GM21526 (cell line): Measurements from ENCODE around the gene FAM181A.

Experiments
- ATAC-seq: cut with Tn5 transposase; IDR thresholded peaks from one replicate; pipeline ENCODE4 v1.9.1; 2021; ENCODE audit warnings: moderate library complexity; ENCODE audit not compliant: unreplicated experiment, low FRiP score

FAM181A gene

DNA sequence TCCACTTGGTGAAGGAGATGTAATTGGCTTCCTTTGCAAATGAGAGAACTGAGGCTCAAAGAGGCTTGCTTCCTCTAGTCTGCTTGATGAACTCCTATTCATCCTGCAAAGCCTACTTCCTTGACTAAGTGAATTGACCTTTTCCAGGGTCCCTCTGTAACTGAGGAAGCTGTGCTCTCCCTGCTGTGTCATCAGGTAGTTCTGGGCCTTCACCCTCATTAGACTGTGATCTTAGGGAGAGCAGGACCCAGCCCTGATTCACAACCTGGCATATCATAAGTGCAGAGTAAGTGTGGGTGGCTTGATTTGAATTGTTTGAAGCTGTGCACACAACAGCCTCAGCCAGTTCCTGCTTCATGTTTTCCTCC lies 32.9 kb downstream of the FAM181A start:
- no peak for ATAC-seq

DNA sequence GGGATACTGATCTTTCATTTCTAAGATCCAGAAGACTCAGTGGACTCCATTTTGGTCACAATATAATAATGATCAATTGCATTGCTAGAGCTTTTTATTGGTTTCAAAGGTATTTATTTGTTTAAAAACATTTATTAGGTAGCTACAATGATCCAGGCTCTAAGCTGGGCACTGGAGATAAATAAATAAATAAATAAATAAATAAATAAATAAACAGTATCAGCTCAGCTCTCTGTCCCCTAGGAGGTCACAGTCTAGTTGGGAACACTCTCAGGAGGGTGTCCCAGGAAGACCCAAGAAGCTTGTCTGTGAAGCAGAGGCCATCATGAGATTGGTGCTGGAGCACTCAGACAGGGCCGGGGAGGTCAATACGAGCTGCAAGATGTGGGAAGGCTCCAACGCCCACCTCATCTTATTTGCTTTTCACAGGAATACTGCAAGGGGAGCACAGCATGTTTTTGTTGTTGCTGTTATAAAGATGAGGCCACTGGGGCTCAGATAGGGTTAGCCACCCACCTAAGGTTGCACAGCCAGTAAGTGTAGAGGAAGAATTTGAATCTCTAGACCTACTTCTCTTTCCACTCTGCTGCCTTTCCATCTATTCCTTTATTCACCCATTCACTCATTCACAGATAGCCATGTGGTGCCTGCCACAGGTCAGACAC lies 33.8 kb downstream of the FAM181A start:
- ATAC-seq: no peak

DNA sequence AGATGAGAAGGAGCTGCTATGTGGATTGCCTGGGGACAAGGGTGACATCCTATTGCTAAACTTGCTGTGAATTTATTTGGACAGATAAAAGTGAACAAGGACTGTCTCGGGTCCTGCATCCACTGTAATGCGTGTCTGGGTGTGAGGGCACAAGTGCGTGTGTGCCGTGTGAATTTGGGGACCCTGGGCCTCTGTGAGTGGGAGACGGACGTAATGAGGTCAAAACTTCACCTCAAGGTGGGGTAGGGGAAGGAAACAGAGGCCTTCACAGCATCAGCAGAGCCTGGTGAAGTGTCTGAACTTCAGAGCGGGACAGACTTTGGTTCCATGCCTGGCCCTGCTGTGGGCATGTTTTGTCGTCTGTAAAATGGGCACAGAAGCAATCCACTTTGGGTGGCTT lies 34.5 kb downstream of the FAM181A start:
- ATAC-seq: no peak

DNA sequence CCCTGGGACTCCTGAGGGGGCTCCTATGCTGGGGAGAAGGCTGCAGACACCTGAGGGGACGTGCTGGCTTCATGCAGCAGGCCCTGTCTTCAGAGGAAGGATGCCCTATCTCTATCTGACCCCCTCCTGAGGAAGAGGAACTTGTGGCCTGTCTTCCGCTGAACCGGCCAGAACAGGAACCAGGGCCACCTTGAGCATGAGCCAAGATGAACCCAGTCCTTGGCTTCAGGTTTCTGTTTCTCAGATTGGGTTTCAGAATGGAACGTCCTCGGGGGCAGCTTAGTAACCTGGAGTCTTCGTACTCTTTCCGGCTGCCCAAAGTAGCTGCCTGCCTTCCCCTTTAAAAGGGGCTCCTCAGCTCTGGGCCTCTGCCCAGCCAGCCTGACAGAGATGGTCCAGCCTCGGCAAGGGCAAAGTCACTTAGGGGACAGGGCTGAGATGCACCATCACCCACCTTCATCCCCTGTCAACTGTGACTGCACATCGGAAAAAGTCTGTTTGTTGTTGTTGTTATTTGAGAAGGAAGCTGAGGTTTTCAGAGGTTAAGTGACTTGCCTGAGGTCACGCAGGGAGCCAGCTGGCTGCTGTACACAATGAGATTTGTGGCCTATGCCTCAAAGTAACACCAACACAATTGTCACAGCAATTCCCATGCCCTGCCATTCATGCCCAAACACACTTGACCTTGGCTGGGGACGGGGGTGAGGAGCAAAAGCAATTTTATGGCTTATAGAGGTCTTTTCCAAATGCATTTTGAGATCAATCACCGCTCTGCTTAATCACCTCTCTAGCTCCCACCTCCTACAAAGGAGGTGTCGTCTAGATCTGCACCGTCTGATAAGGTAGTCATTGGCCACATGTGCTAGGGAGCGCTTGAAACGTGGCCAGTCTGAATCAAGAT lies 35.8 kb downstream of the FAM181A start:
- ATAC-seq: peak; percentile 63

DNA sequence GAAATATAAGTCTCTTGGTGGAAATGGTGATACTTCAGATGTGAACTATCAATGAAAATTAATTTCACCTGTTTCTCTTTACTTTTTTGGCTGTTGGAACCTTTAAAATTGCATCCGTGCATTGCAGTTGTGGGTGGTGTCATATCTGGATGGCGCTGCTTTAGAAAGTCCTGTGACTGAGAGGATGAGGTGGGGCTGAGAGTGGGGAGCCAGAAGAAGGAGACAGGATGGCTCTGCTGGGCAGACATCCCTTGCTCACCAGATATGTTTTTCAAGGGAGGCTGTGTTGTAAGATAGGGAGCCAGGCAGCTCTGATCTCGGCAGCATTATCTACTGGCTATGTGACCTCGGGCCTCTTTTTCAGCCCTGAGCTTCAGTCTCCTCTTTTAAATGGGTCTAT lies 36.5 kb downstream of the FAM181A start:
- ATAC-seq: no peak

DNA sequence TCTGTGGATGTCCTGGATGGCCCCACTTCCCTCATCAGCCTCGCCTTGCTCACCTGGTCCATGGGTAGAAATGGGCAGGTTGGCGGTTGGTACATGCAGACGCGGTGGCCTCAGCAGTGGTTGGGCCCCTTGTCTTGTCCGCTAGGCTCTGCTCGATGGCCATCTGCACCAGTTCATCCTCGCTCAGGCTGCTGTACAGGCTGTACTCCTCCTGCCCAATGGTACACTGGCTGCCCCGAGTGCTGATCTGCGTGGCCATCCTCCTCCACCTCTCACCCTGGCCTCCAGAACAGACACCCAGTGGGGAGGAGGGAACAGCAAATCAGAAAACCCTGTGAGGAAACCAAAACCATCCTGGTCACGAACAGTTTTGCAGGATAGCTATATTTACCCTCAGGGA lies 37.1 kb downstream of the FAM181A start:
- no peak for ATAC-seq

DNA sequence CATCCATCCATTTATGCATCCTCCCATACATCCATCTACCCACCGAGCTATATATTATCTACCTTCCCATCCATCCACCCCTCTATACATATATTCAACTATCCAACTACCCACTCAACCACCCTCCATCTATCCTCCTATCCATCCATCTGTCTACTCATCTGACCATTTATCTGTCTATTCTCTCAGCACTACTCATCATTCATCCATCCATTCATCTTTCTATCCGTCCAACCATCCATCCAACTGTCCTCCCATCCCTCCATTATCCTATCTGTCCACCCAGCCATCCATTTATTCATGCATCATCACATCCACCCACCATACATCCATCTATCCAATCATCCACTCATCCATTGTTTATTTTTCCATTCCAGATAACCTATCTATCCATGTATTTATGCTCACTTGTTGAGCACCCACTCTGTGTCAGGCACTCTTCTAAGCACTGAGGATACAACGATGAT lies 37.7 kb downstream of the FAM181A start:
- ATAC-seq: no peak

DNA sequence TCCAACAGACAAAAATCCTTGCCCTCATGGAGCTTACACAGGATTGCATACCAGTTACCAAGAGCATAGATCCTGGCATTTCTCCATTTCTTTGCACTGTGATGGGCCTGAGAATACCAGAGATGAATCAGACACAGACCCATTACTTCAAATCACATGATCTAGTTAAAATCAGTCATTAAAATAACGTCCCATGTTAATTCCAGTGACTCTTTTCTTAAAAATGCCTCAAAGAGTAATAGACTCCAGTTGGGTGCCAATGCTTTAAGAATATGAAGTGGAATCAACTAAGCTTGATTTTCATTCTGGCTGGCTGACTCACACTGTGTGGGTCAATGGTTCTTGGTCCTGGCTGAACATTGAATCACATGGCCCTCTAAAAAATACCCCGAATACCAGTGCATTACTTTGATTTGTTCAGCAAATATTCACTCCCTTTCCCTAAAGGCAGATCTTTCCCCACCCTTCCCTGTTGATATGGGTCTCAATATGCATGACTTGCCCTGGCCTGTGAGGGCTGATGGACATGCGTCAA lies 38.2 kb downstream of the FAM181A start:
- ATAC-seq: no peak

DNA sequence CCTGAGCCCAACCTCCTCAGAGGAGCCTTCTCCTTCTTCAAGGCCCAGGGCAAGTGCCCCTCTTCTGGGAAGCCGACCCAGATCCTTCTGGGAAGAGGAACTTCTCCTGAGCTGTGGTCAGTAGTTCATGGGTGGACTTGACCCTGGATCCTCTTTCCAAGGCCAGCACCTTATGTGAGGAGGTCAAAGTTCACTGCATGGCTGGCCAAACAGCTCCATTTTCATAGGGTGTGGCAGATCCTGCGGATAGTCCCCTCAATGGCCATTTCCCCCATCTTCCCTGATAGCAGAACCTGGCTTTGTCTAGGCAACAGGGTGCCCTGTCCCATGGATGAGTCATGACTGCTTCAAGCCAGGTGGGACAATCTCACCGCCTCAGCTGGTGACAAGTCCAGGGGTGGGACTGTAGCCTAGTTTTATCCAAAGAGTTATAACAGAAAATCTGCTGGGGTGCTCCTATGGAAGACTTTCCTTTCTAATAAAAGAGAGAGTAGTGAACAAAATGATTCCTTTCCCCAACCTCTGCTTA lies 38.9 kb downstream of the FAM181A start:
- no peak for ATAC-seq

DNA sequence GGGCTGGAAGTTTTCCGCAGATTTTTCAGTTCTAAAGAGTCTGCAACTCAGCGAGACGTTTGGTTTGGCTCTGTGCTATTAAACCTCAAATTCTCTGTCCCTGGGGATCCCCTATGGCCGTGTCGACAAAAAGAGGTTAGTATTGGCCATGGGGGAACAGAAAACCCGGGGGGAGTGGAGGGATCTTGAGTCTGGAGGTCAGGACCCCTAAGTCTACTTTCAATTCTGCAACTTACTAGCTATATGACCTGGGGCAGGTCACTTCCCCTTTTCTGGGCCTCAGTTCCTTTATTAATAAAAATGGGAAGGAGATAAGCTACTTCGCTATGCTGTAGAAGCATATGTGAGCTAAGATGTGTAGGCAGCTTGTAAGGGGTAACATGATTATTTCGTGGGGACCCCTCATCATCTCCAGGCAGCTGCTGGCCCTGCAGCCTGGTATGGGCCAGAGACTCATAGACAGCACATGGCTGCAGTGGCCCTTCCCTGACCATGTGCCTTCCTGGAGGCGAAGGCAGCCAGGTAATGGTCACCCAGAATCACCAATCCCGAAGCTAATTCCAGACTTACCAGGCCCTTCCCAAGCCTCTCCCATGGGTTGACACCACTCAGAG lies 40.6 kb downstream of the FAM181A start:
- ATAC-seq: peak; percentile 34

DNA sequence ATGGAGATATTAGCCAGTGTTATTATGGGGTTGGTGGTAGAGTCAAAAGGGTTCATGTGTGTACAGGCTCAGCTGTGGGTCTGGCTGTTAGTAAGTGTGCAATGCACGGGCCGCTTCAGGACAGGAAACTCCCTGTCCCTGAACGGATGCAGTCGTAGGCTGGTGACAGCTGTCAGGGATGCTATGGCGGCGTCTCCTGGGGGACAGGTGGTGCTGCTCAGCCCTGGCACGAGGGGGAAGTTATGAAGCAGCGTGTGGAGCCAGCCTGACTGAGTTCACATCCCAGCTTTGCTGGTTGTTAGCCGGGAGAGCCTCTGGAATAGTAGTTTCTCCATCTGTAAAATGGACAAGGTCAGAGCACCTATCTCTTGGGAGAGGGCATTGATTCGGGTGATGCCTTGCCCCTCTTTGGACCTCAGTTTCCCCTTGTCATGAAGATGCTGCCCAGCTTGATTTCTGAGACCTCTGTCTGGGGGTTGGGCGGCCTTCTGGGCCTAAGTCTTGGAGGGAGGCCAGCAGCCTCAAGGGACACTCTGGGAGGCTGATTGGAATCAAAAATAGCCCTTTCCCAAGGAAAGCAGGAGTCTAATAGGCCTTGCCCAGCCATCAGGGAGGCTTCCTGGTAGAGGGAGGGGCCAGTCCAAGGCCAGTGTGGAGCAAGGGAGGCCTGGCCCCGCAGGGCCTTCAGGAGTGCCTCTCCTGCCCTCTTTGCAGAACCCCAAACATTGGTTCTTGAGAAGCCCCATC lies 42.1 kb downstream of the FAM181A start:
- ATAC-seq: no peak

DNA sequence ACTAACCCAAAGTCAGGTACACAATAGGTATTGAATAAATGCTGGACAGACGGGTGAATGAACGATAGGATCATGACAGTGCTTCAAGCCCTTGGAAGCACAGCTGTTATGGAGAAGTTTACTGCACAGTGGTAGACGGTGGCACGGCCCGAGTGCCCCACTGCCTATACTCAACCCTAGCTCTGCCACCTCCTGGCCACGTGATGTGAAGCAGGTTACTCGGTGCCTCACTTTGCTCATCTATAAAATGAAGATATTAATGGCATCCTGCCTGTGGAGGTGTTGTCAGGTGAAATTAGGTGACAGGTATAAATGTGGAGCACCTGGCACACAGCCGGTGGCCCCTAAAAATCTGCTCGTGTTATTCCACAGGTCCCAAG lies 43.4 kb downstream of the FAM181A start:
- no peak for ATAC-seq

DNA sequence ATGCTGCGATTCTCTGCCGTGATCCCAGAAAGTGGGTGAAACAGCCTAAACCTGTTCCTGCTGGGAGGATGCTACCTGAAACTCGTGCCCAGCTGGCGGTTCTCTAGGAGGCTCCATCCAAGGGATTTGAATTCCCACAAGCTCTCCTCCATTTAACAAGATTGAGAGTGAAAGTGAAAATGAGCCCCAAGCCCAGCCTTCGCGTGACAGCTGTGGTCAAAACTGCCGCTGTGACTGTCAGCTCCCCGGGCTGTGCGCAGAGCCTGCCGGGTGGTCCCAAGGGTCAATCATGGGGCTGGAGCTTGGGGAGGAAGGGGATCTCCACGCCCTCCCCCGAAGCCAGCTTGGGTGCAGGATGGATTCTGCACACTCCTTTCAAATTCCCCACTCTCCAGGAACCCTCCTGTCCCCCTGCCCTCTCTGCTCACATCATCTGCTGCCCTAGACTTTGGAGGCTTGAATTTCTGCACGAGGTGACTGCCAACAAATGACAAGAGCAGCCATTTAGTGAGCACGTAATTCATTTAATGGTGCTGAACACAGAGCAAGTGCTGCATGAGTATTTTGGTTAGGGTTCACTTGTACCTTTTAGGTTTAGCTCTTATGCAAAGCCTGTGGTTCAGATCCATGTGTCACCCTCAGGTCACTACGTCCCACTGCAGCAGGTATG lies 44.0 kb downstream of the FAM181A start:
- peak; percentile 34 for ATAC-seq

DNA sequence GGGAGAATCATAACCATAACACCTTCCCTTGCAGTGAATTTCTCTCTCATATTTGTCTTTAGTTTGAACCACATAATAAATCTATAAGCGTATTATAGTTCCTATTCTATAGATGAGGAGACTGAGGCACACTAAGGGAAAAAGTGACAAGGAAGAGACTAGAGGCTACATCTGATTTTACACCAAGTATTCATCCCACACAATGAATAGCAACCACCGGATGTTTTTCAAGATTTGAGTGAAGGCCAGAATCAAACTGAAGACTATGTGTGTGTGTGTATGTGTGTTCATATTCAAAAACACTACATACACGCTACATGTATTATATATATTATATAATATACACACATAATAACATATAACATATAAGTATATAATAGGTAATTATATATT lies 44.5 kb downstream of the FAM181A start:
- ATAC-seq: no peak

DNA sequence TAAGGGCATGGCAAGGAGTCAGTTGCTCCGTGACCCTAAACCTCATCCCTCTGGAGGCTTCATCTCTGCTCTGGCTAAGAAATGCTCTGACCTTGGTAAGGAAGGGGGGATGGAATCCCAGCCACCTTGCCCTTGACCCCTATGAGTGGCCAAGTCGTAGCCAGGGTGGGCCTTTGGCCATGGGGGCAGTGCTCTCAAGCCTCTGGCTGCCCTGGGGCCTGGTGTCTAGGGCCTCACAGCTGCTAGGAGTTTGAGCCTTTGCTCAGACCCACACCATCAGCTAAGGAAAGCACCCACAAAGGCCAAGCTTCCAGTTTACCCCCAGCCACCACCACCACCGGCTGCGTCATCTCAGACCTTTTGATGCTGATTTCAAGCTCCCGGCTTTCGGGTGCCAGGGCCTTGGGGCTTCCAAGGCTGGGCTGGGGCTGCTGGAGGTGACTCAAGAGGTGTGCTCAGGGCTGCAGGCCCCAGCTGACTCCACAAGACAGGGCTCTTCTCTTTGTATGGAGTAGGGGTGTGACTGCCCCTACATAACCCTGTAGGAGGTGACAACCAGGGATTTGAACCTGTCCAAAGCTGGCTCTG lies 45.6 kb downstream of the FAM181A start:
- no peak for ATAC-seq

DNA sequence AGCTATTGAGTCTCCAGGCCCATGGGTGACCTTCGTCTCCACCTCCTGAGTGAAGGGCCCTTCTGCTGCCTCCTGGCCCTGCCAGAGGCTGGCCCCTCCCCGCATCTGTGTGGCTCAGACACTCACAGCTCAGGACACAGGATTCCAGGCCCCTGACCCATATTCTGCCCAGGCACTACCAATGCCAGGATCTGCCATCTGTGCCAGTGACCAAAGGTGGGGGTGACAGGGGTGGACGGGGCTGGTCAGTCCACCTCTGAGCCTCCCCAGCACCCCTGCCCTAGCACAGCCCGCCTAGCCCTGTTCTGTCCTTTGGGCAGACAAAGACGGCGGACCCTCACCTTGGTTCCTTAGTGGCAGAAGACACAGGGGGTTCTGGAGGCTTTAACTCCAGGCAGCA lies 46.5 kb downstream of the FAM181A start:
- ATAC-seq: no peak

DNA sequence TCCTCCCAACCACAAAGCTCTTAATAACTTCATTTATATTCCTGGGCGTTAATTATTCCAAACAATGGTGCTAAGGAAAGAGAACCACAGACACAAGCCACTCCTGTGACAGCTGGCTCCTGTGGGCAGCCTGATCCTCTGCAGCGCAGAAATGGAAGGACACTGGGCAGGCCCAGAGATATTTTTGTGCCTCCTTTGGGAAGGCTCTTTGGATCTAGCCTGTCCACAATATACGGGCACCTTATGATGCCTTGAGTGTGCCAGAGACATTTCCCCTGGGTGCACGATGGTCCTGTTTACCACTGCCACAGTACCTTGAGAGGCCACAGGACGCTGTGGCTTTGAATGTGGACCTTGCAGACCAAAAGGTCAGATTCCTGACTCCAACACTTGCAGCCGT lies 47.2 kb downstream of the FAM181A start:
- no peak for ATAC-seq

DNA sequence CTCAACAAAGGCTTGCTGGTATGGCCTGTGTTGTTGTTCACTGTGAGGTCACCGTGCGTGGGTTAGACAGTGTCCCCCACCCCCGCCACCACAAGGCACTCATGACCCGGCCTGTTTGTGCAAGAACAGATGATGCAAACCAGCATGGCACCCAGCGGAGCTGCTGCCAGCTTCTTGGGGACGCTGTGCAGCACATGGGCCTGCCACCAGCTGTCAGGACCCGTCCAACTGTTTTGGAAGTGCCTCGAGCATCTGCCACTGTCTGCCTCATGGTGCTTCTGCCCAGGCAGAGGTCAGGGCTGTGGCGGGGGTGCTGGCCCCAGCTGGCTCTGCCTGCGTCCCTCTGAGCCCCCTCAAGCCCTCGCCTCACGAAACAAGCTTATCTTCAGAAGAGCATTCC lies 47.7 kb downstream of the FAM181A start:
- ATAC-seq: no peak

DNA sequence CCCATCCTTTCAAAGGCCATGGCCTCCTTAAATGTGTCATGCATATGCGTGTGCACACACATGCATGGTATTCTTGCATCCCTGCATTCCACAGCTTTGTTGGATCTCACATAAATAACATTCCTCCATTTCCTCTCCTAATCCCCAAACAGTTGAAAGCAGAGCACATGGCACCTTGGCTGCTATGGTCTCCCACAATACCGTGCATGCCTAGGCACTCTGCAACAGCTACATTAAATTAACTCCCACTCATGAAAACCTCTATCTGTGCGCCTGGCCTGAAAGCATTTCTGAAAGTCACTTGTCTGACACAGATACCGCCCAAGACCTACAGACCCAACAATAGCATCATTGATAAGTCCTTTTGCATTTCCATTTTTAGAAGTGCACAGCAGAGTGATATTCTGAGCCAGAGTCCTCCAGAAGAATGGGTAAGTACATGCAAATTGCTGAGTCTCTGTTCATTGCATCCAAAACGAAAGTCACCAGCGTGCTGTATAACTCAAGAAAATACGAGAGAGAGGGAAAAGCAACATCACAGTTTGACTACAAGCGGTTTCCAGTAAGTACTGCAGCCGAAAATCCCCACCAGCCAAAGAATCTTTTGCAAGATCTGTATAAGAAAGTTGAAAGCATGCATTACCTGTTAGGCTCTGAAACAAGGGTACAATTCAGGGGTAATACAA lies 48.8 kb downstream of the FAM181A start:
- ATAC-seq: peak; percentile 65
